ENCODE data around the gene C21orf58.
"Not testable (repeated sequence)": the region's sequence is repeated elsewhere in the genome, so short reads cannot be mapped to it uniquely, and the experiment has no call there.

Gene C21orf58

DNA sequence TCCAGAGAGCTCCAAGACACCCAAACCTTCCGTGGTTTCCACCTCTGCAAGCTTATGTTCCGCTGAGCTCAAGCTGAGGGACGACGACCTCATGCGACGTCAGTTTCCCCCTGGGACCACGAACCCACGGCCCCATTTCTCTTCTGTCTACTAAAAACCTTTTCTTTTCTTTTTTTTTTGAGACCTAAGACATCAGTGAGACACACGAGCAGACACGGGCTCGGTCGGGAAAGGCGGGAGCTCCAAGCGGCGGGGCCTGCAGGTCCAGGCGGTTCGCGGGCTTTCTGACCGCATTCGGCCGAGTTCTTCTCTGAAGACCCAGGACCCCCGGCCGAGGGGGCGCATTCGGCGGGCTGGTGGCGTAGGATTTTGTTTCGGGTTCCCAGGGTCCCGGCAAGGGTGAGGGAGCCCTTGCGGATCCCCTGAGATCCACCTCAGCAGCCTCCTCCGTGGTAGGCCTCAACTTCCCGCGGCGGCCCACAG lies 402 bp downstream of the C21orf58 start:
- DNase-seq = no peak

- no peak for DNase-seq
These were observed 1.1 kb downstream of the C21orf58 start for GRCh38 chr21:46322351-46323226.

GRCh38 chr21:46320331-46320801 lies 3.3 kb downstream of the C21orf58 start:
- no peak for DNase-seq

DNA sequence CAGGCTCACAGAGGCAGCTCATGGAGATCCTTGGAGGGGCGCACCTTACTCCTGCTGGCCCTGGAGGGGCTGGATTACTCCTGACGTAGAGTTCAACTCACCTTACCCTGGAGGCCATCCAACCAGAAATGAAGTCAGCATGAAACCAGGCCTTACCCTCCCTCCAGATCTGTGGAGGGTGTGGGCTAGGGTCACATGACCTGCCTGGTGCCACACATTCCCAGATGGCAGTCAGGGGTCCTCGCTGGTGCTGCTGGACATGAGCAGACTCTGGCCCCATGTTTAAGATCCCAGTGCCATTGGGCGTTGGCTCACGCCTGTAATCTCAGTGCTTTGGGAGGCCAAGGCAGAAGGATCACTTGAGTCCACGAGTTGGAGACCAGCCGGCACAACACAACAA lies 4.5 kb downstream of the C21orf58 start:
- DNase-seq = no peak

DNA sequence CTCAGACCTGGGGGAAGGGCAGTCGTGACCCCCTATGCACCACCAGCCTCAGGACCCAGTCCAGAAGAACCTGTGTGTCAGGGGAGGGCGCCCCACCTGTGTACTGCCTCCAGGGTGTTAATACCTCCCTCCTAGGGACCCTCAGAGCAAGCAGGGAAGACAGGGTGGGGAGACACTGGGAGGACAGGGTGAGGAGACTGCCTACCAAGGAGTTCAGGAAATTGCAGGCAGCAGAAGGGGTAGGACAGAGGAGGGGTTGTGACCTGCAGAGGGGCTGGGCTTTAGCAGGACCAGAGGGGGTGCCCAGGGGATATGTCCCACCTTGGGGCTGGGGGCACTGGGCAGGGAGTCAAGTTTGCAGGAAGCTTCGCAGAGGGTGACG lies 5.2 kb downstream of the C21orf58 start:
- DNase-seq = no peak

DNA sequence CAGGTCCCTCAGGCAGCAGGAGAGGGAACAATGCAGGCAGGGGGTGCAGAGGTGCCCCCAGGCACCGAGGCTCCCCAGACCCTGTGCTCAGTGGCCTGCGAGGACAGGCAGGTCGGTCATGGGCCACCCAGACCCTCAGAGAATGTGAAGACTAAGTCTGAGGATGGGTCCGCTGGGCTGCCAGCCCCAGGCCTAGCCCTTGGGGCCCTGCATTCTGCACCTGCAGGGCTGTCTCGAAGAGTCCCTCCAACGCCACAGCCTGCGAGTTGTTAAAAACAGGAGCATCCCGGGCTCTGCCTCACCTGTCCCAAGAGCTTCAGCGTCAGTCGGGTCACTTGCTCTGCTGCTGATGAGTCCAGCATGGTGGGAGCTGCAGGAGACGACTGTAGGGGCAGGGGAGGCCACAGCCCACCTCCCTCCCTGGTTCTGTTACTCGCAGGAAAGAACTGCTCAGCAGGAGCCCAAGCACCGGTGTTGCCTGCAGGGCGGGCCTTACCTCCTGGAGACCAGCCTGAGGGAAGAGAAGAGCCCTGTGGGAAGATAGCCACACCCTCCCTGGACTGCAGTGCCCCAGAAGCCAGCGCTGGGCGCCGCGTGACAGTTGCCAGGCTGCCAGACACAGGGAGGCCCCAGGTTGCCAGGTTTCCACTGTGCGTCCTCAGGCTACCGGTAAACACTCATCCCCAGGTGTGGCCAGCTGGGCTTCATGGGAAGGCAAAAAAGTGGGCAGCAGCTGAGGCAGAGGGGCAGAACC lies 5.8 kb downstream of the C21orf58 start:
- DNase-seq = no peak

DNA sequence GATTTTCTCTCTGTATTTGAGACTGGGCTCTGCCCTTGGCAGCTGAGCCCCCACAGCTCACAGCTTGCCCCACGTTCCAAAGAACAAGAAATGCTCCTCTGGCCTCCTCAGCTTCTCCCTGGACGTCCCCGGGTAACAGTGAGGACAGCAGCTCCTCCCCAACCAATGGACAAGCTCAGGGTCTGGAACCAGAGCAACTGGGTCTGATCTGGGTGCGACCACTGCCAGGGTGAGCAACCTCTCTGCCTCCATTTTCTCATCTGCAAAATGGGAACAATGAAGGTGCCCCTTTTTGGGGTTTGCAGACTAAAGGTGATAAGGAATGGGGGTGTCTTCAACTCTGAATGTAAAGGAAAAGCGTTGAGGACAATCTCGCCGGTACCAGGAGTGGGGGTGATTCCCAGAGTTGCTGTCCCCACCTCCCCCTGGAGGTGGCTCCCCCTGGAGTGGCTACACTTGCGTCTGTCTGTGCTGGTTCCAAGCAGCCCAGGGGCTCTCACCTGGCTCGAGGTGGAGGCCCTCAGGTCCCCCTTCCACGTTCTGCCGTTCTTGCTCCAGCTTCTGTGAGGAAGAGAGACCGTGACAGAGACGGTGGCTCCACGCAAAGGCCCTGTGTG lies 6.9 kb downstream of the C21orf58 start:
- DNase-seq = no peak

DNA sequence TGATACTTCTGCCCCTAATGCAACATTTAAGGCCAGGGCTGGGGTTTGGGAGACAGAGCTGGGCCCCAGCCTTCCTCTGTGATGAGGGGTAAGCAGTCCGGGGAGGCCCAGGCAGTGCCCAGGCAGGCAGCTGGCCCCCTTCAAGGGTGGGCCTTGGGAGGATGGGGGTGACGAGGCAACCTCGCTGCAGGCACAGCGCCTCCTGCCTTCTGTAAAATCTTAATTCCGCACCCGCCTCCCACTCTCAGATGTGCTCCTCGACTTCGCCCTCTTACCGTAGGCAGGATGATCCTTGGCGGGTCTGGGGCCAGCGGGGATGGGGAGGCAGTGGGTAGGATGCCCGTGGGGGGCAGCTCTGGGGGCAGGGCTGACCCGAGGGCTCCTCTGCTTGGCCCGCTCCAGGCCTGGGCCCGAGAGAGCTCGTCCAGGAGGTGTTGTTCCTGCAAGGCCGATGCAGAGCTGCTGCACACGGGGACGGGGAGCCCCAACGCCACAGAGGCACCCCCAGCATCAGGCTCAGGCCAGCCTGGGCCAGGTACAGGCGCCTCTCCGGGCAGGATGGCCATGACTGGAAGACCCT lies 9.1 kb downstream of the C21orf58 start:
- no peak for DNase-seq

- no peak for DNase-seq
These were observed 10.7 kb downstream of the C21orf58 start for GRCh38 chr21:46312949-46313348.

DNA sequence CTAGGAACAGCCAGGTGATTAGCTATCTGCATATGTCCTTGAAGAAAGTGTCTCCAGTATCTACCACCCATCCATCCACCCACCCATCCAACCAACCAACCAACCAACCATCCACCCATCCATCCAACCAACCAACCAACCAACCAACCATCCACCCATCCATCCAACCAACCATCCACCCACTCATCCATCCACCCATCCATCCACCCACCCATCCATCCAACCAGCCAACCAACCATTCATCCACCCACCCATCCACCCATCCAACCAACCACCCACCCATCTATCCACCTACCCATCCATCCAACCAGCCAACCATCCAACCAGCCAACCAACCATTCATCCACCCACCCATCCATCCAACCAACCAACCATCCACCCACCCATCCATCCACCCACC lies 12.1 kb downstream of the C21orf58 start:
- no peak for DNase-seq

GRCh38 chr21:46310260-46310659 lies 13.4 kb downstream of the C21orf58 start:
- not testable (repeated sequence) for DNase-seq

- DNase-seq = no peak
These were observed 15.2 kb downstream of the C21orf58 start for GRCh38 chr21:46308431-46308830.

GRCh38 chr21:46307625-46308024 lies 16.0 kb downstream of the C21orf58 start:
- no peak for DNase-seq

GRCh38 chr21:46304955-46305354 lies 18.7 kb downstream of the C21orf58 start:
- DNase-seq = no peak

- DNase-seq = no peak
These were observed 19.2 kb downstream of the C21orf58 start for GRCh38 chr21:46304437-46304836.

DNA sequence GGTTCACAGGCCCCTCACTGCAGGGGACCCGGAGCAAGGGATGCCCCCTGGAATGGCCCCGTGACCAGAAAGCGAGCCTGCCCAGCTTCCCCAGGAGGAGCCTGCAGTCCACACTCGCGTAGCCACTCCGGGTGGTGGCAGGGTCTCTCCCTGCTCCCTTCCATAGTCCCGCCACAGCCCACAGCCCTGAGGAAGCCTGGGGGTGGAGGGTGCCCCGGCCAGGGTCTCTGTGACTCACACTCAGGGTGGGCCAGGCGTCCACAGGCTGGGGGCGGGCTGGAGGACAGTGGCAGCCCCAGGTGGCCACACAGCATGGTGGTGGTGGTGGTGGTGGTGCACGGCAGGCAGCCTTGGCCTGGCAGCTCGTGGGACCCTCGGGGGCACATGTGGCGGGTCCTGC lies 21.9 kb downstream of the C21orf58 start:
- DNase-seq = no peak

GRCh38 chr21:46299167-46299566 lies 24.5 kb downstream of the C21orf58 start:
- no peak for DNase-seq

- DNase-seq = no peak
These were observed 26.1 kb downstream of the C21orf58 start for GRCh38 chr21:46297338-46298271.

DNA sequence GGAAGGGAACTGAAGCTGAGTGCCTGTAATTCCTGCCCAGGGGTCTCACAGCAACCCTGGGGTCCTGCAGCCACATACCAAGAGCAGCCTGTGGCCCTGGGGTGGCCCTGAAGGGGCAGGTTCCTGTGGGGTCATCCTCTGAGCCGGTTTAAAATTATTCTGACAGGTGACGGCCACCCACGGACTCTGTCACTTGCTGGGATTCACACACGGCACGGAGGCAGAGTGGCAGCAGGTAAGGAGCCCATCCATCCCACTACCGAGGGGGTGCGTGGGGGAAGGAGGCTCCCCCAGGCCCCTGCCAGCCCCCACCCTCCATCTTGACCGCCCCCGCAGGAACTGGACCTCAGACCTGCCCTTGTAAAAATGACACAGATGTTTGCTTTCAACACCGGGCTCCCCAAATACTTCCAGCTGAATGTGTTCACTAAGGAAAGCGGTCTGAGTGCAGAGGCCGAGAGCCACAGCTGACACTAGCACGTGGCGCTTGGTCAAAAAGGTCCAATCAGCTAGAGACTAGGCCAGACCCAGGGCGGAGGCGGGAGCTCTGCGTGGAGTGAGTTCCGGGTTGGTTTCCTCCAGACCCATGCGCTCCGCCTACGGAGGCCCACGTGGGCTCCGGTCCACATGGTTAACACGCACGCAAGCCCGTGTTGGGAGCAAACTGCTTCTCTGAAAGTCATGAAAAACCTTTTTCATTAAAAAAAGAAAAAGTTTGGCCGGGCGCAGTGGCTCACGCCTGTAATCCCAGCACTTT lies 27.5 kb downstream of the C21orf58 start:
- no peak for DNase-seq

- no peak for DNase-seq
These were observed 28.4 kb downstream of the C21orf58 start for GRCh38 chr21:46295177-46295770.
